Neural progenitor cell (in vitro differentiated cells): Measurements from ENCODE around the gene VAV2.

Experiments
- CTCF ChIP-seq: fragments of 200-600 bp; sonication (generic); IDR thresholded peaks from 2 replicates; pipeline ENCODE4 v1.5.1; 2017; ENCODE audit warnings: antibody characterized with exemption, mild to moderate bottlenecking
- EZH2phosphoT487 ChIP-seq: fragments of 200-600 bp; sonication (generic); IDR thresholded peaks from 2 replicates; pipeline ENCODE4 v1.6.1; 2017; ENCODE audit warnings: antibody characterized with exemption

GRCh38 chr9:133841167-133841812, 150.8 kb downstream of the VAV2 start:
- TF ChIP-seq CTCF = no peak
- TF ChIP-seq EZH2phosphoT487 = no peak
